Fibroblast of lung (primary cell): Measurements from ENCODE around the gene SHANK2. TPM values are rescaled to one million over a fixed set of nuclear protein-coding genes. Genes with fewer than 3 reads are reported as not detected.

Source experiments
- DNase-seq, 2 donors: peaks; one replicate each; pipeline versions ENCODE4 v3.0.0 to v3.0.0-alpha.2; 2010; ENCODE audit warnings: low read depth in 2 of 2
- H2AFZ ChIP-seq: 2 replicates; pipeline ENCODE4 v1.5.1; 2012; ENCODE audit warnings: low read length, control low read depth, inconsistent platforms
- H3K27ac ChIP-seq: 2 replicates; pipeline ENCODE4 v1.5.1; 2011; ENCODE audit warnings: low read length, control low read depth; ENCODE audit not compliant: insufficient read depth
- H3K27me3 ChIP-seq: 2 replicates; pipeline ENCODE4 v1.5.1; 2011; ENCODE audit warnings: mild to moderate bottlenecking, low read length; ENCODE audit not compliant: control insufficient read depth, insufficient read depth
- H3K36me3 ChIP-seq: 2 replicates; pipeline ENCODE4 v1.5.1; 2011; ENCODE audit warnings: low read length; ENCODE audit not compliant: control insufficient read depth, insufficient read depth
- H3K4me1 ChIP-seq: 2 replicates; pipeline ENCODE4 v1.5.1; 2011; ENCODE audit warnings: low read length; ENCODE audit not compliant: control insufficient read depth, insufficient read depth; ENCODE audit errors: extremely low read depth
- H3K4me2 ChIP-seq: 2 replicates; pipeline ENCODE4 v1.5.1; 2011; ENCODE audit warnings: low read length, control low read depth; ENCODE audit not compliant: insufficient read depth; ENCODE audit errors: extremely low read depth
- H3K4me3 ChIP-seq, 4 experiments: fragments of 200-600 bp in 1 of 4; sonication (generic) in 1 of 4; replicated peaks in 1 of 4; 2 replicates each; pipeline ENCODE4 v1.5.1; 2011 to 2016; ENCODE audit warnings: low read length in 4 of 4, low read depth in 3 of 4, mild to moderate bottlenecking in 3 of 4, control low read depth in 2 of 4, inconsistent platforms in 1 of 4, mixed read lengths in 1 of 4; ENCODE audit not compliant: insufficient read depth in 1 of 4; ENCODE audit errors: control extremely low read depth in 1 of 4
- H3K79me2 ChIP-seq: 2 replicates; pipeline ENCODE4 v1.5.1; 2012; ENCODE audit warnings: mild to moderate bottlenecking, low read length, inconsistent platforms; ENCODE audit not compliant: control insufficient read depth, insufficient read depth
- H3K9ac ChIP-seq: 2 replicates; pipeline ENCODE4 v1.5.1; 2011; ENCODE audit warnings: mild to moderate bottlenecking, low read length, control low read depth; ENCODE audit not compliant: insufficient read depth
- H3K9me3 ChIP-seq: 2 replicates; pipeline ENCODE4 v1.5.1; 2012; ENCODE audit warnings: low read depth, low read length; ENCODE audit not compliant: control insufficient read depth, insufficient read depth
- H4K20me1 ChIP-seq: 2 replicates; pipeline ENCODE4 v1.5.1; 2011; ENCODE audit warnings: low read length; ENCODE audit not compliant: control insufficient read depth, insufficient read depth; ENCODE audit errors: extremely low read depth
- EZH2 ChIP-seq: IDR thresholded peaks from 2 replicates; pipeline ENCODE4 v1.5.1; 2012; ENCODE audit warnings: low read length, control low read depth, mild to moderate bottlenecking; ENCODE audit errors: missing control alignments
- polyA plus RNA-seq, 2 donors: library from polyadenylated mRNA; depleted of rRNA in 1 of 2; stranded (reverse) in 1 of 2; unstranded in 1 of 2; fragments of >200 nt; gene quantifications; 2 replicates each; pipeline ENCODE4 v1.2.1, GENCODE V29; 2011 to 2012; ENCODE audit warnings: missing spikeins in 1 of 2
- total RNA-seq: library from RNA; depleted of rRNA; stranded (reverse); fragments of >200 nt; gene quantifications from 2 replicates; pipeline ENCODE4 v1.2.1, GENCODE V29; 2014
- TF ChIP-seq, protein P1 (sequence below), 2 donors: IDR thresholded peaks in 1 of 2; conservative IDR thresholded peaks in 1 of 2; 1 replicate in 1 of 2; 2 replicates in 1 of 2; pipeline ENCODE4 v1.5.1; 2011 to 2012; ENCODE audit warnings: low read length in 2 of 2, control low read depth in 1 of 2, inconsistent platforms in 1 of 2, low read depth in 1 of 2, mild to moderate bottlenecking in 1 of 2

The SHANK2 gene
- total and polyA plus RNA-seq, 2 donors (not counting 1 experiment from before 2014, with no cell fraction given), result 3.2 to 11.6 TPM

DNA sequence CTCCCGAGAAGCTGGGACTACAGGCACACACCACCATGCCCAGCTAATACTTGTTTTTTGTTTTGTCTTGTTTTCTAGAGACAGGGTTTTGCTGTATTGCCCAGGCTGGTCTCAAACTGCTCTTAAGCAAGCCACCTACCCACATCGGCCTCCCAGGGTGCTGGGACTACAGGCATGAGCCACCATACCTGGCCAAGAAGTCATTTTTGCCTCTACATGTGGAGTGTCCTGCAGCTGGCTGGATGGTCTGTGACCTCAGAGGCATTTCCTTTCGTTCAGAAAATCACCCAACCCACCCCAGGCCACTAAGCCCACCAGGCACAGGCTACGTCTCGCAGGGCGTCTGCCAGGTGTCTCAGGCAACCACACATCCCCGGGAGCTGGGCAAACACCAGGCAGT, 12.8 kb downstream of the SHANK2 start:
- Histone ChIP-seq H3K79me2 (no peaks in the 10 kb centered on the region), H2AFZ (no peak overlapping the region), H4K20me1 (no peaks in the 10 kb centered on the region), H3K4me1 (peaks cover 4% of the 10 kb centered on the region), H3K9me3 (no peaks in the 10 kb centered on the region), H3K9ac (no peak overlapping the region), H3K4me2 (no peak overlapping the region), H3K27me3 (no peaks in the 10 kb centered on the region), H3K36me3 (no peaks in the 10 kb centered on the region), H3K27ac (no peak overlapping the region), H3K4me3 (no peak overlapping the region)
- no peak for DNase-seq
- TF ChIP-seq, protein P1, sequence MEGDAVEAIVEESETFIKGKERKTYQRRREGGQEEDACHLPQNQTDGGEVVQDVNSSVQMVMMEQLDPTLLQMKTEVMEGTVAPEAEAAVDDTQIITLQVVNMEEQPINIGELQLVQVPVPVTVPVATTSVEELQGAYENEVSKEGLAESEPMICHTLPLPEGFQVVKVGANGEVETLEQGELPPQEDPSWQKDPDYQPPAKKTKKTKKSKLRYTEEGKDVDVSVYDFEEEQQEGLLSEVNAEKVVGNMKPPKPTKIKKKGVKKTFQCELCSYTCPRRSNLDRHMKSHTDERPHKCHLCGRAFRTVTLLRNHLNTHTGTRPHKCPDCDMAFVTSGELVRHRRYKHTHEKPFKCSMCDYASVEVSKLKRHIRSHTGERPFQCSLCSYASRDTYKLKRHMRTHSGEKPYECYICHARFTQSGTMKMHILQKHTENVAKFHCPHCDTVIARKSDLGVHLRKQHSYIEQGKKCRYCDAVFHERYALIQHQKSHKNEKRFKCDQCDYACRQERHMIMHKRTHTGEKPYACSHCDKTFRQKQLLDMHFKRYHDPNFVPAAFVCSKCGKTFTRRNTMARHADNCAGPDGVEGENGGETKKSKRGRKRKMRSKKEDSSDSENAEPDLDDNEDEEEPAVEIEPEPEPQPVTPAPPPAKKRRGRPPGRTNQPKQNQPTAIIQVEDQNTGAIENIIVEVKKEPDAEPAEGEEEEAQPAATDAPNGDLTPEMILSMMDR (conservative IDR thresholded peaks at IDR 0.05 in 1 of 2, IDR thresholded peaks at IDR 0.05 in 1 of 2; ENCODE audit: low read depth in 1 of 2, low read length in 2 of 2), result no peak
- no peak for TF ChIP-seq EZH2

DNA sequence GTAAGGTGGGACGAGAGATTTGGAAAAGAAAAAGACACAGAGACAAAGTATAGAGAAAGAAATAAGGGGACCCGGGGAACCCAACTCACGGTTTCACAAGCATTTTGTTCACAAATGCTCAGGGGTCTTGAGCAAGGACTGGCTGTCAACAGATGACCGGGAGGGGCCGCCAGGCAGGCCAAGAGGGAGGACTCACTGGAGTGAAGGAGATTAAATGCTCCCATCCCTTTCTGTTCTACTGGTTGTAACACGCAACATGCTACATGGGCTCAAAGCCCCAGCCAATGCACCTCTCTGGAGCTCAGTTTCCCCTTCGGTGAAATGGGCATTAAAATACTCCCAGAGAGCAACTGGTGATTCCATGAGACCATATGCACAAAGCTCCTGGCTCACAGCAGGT, 13.4 kb downstream of the SHANK2 start:
- H3K79me2 ChIP-seq, result no peaks in the 10 kb centered on the region
- no peaks in the 10 kb centered on the region for H3K27me3 ChIP-seq
- no peaks in the 10 kb centered on the region for H3K9me3 ChIP-seq
- H3K27ac ChIP-seq, result no peak overlapping the region
- no peak overlapping the region for H3K9ac ChIP-seq
- H3K4me2 ChIP-seq, result no peak overlapping the region
- H3K4me1 ChIP-seq, result peaks cover 4% of the 10 kb centered on the region
- H3K36me3 ChIP-seq, result no peaks in the 10 kb centered on the region
- H3K4me3 ChIP-seq, result no peak overlapping the region
- DNase-seq, result no peak
- TF ChIP-seq, protein P1 (conservative IDR thresholded peaks at IDR 0.05 in 1 of 2, IDR thresholded peaks at IDR 0.05 in 1 of 2; ENCODE audit: low read depth in 1 of 2, low read length in 2 of 2), result no peak
- no peak for TF ChIP-seq EZH2
- no peak overlapping the region for H2AFZ ChIP-seq
- H4K20me1 ChIP-seq, result no peaks in the 10 kb centered on the region

DNA sequence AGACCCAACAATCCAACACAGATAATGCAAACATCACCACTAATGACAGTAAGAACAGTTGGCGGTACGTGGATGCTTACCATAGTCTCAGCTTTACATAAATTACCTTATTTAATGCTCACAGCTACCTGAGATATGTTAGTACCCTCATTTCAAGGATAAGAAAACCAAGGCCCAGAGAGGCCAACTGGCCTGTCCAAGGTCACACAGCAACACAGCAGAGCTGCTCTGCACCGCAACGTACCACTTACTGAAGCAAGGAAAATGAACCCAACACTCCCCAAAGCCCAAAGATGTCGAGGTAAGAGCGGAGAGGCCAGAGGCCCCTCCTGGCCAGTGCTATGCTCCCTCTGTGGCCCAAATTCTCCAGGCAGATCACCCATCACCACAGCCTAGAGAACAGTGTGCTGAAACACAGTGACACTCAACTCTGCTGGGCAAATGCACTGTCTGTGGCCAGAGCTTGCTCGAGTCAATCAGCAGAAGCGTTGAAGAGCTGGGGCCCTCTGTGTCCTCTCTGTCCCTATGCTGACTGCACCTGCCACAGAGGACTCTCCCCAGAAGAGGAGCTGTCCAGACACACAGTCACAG, 14.0 kb downstream of the SHANK2 start:
- Histone ChIP-seq H3K27me3 (no peaks in the 10 kb centered on the region), H3K9me3 (no peaks in the 10 kb centered on the region), H3K9ac (no peak overlapping the region), H2AFZ (no peak overlapping the region), H3K4me3 (no peak overlapping the region), H3K4me1 (peaks cover 4% of the 10 kb centered on the region), H3K27ac (no peak overlapping the region), H3K4me2 (no peak overlapping the region), H3K36me3 (no peaks in the 10 kb centered on the region), H4K20me1 (no peaks in the 10 kb centered on the region), H3K79me2 (no peaks in the 10 kb centered on the region)
- TF ChIP-seq, protein P1 (conservative IDR thresholded peaks at IDR 0.05 in 1 of 2, IDR thresholded peaks at IDR 0.05 in 1 of 2; ENCODE audit: low read depth in 1 of 2, low read length in 2 of 2), result no peak
- TF ChIP-seq EZH2, result no peak
- DNase-seq, result no peak
